GM12878 (cell line): Measurements from ENCODE around the gene MMP19. TPM values are rescaled to one million over a fixed set of nuclear protein-coding genes. Genes with fewer than 3 reads are reported as not detected.

Experiments used
- ATAC-seq: fragments of 200-7000 bp; cut with Tn5 transposase; 3 replicates; pipeline ENCODE4 v1.9.1; 2020; ENCODE audit warnings: mild to moderate bottlenecking, moderate library complexity
- BruUV-seq: library from RNA; stranded (reverse); fragments of 400-500 nt; replicated peaks from 2 replicates; lab custom pipeline; 2021; lab: Mats Ljungman, UMichigan
- CTCF ChIA-PET: fragments of 300-600 bp; sonication (Branson Sonifier 250); formaldehyde crosslinking; extraction: SDS; loops from one replicate; lab custom pipeline; 2021; ENCODE audit warnings: inconsistent platforms; lab: Yijun Ruan, JAX
- POLR2A ChIA-PET: fragments of 350-600 bp; formaldehyde crosslinking; extraction: SDS; loops from one replicate; lab custom pipeline; 2021; ENCODE audit warnings: inconsistent platforms; lab: Charles Lee
- RAD21 ChIA-PET: fragments of 300-600 bp; sonication (Branson Sonifier 250); formaldehyde crosslinking; loops from one replicate; lab custom pipeline; 2023; ENCODE audit warnings: antibody characterized with exemption; ENCODE audit not compliant: unreplicated experiment; lab: Charles Lee
- SMC1A ChIA-PET: fragments of 300-600 bp; sonication (Branson Sonifier 250); formaldehyde crosslinking; loops from one replicate; lab custom pipeline; 2023; ENCODE audit not compliant: unreplicated experiment, uncharacterized antibody; lab: Charles Lee
- DNase-seq: peaks from one replicate; pipeline ENCODE4 v3.0.0-alpha.2; 2011; ENCODE audit warnings: low read depth, low spot score
- FAIRE-seq: peaks from 3 replicates; lab custom pipeline; 2011; peaks lifted over from hg19 to GRCh38; lab: Jason Lieb, UNC
- H2AFZ ChIP-seq: 2 replicates; pipeline ENCODE4 v1.6.0; 2011; ENCODE audit warnings: low read depth, low read length, control low read depth; ENCODE audit not compliant: control insufficient read depth
- H3K27ac ChIP-seq: 2 replicates; pipeline ENCODE4 v1.5.1; 2011; ENCODE audit warnings: control low read depth; ENCODE audit not compliant: control insufficient read depth, insufficient read depth
- H3K27me3 ChIP-seq, 2 experiments: replicated peaks in 1 of 2; 2 replicates each; pipeline versions ENCODE4 v1.6.0 to v1.6.1; 2011; ENCODE audit warnings: low read length in 1 of 2; ENCODE audit not compliant: control insufficient read depth in 2 of 2, insufficient read depth in 2 of 2
- H3K36me3 ChIP-seq, 2 experiments: 2 replicates each; pipeline ENCODE4 v1.5.1; 2011; ENCODE audit warnings: low read length in 1 of 2; ENCODE audit not compliant: control insufficient read depth in 2 of 2, insufficient read depth in 2 of 2
- H3K4me1 ChIP-seq: 2 replicates; pipeline ENCODE4 v1.6.1; 2011; ENCODE audit warnings: mild to moderate bottlenecking, low read length, moderate library complexity, mixed read lengths; ENCODE audit not compliant: control insufficient read depth, insufficient read depth
- H3K4me2 ChIP-seq: 2 replicates; pipeline ENCODE4 v1.6.0; 2011; ENCODE audit warnings: control low read depth; ENCODE audit not compliant: control insufficient read depth, insufficient read depth
- H3K4me3 ChIP-seq: fragments of 200-600 bp; sonication (generic); 2 replicates; pipeline ENCODE4 v1.5.1; 2016
- H3K79me2 ChIP-seq: 2 replicates; pipeline ENCODE4 v1.6.0; 2011; ENCODE audit warnings: low read length; ENCODE audit not compliant: control insufficient read depth, insufficient read depth
- H3K9ac ChIP-seq: 2 replicates; pipeline ENCODE4 v1.8.0; 2011; ENCODE audit warnings: low read length, control low read depth, mixed read lengths; ENCODE audit not compliant: control insufficient read depth, insufficient read depth
- H3K9me3 ChIP-seq: replicated peaks from 3 replicates; pipeline ENCODE4 v1.5.1; 2011; ENCODE audit warnings: mild to moderate bottlenecking, low read length; ENCODE audit not compliant: control insufficient read depth, insufficient read depth
- H4K20me1 ChIP-seq: 2 replicates; pipeline ENCODE4 v1.6.0; 2011; ENCODE audit not compliant: control insufficient read depth, insufficient read depth
- ATF7 ChIP-seq: fragments of 450-650 bp; IDR thresholded peaks from 2 replicates; pipeline ENCODE4 v1.6.1; 2016; ENCODE audit warnings: low read depth, mild to moderate bottlenecking
- BHLHE40 ChIP-seq, 2 experiments: fragments of 450-650 bp in 1 of 2; IDR thresholded peaks; 2 replicates each; pipeline ENCODE4 v1.6.1; 2011 to 2017; ENCODE audit warnings: low read depth in 2 of 2, borderline replicate concordance in 1 of 2, improper control_type of control experiment in 1 of 2, low read length in 1 of 2, mild to moderate bottlenecking in 1 of 2
- CEBPZ ChIP-seq: fragments of 150-350 bp; IDR thresholded peaks from 2 replicates; pipeline ENCODE4 v1.6.1; 2016; ENCODE audit warnings: low read depth, low read length
- CHD1 ChIP-seq: IDR thresholded peaks from 2 replicates; pipeline ENCODE4 v1.6.1; 2012; ENCODE audit warnings: low read depth, low read length, improper control_type of control experiment
- E2F8 ChIP-seq: fragments of 450-650 bp; IDR thresholded peaks from 2 replicates; pipeline ENCODE4 v1.6.1; 2018; ENCODE audit warnings: mild to moderate bottlenecking, low read depth, moderate library complexity; ENCODE audit not compliant: partially characterized antibody
- ESRRA ChIP-seq: IDR thresholded peaks from 2 replicates; pipeline ENCODE4 v1.6.1; 2012; ENCODE audit warnings: mild to moderate bottlenecking, low read length, improper control_type of control experiment
- IRF5 ChIP-seq: fragments of 450-650 bp; IDR thresholded peaks from 2 replicates; pipeline ENCODE4 v1.6.1; 2017; ENCODE audit warnings: borderline replicate concordance
- PAX8 ChIP-seq: fragments of 450-650 bp; IDR thresholded peaks from 2 replicates; pipeline ENCODE4 v1.6.1; 2017; ENCODE audit warnings: mild to moderate bottlenecking, moderate library complexity
- POLR2A ChIP-seq: IDR thresholded peaks from 2 replicates; pipeline ENCODE4 v1.6.1; 2011; ENCODE audit warnings: low read depth, mild to moderate bottlenecking, low read length
- SRF ChIP-seq, 2 experiments: IDR thresholded peaks; 2 replicates each; pipeline ENCODE4 v1.6.1; 2011; ENCODE audit warnings: low read depth in 2 of 2, low read length in 2 of 2, mild to moderate bottlenecking in 1 of 2, moderate library complexity in 1 of 2
- ZNF592 ChIP-seq: fragments of 450-650 bp; IDR thresholded peaks from 2 replicates; pipeline ENCODE4 v1.6.1; 2017; ENCODE audit warnings: mild to moderate bottlenecking, moderate library complexity
- in situ Hi-C: fragments of 300-500 bp; cut with MboI; formaldehyde crosslinking; loops from 9 replicates; pipeline ENCODE4 v1.14.3; 2018; ENCODE audit warnings: mixed read lengths
- intact Hi-C: fragments of 100-400 bp; cut with micrococcal nuclease; formaldehyde crosslinking; loops from one replicate; pipeline ENCODE4 v1.14.2; 2022; ENCODE audit not compliant: unreplicated experiment
- polyA plus RNA-seq, 11 experiments: library from polyadenylated mRNA; depleted of rRNA in 4 of 11; unstranded in 6 of 11; stranded (reverse) in 5 of 11; fragments of >200 nt; fragmentation: Nextera tagmentation in 4 of 11; fragmentation: Illumina TruSeq in 1 of 11; extraction: Ambion mirVana in 4 of 11; extraction: Trizol in 1 of 11; gene quantifications; 1 replicate in 1 of 11; 2 replicates in 10 of 11; pipeline versions ENCODE4 v1.2.1 to v1.2.3, GENCODE V29; 2011 to 2016; ENCODE audit warnings: inconsistent platforms in 2 of 11, missing spikeins in 2 of 11, low read depth in 1 of 11
- total RNA-seq, 4 experiments: library from RNA; depleted of rRNA in 3 of 4; stranded (reverse); fragments of >200 nt in 3 of 4; fragmentation: Illumina TruSeq in 1 of 4; extraction: Trizol in 1 of 4; gene quantifications; 2 replicates each; pipeline versions ENCODE4 v1.2.1 to v1.2.3, GENCODE V29; 2013 to 2021

Gene MMP19
- total and polyA plus RNA-seq, 10 of the 15 experiments (the other 5 are each of a cell fraction or from before 2014, with no cell fraction given), result 0.03 to 0.04 (median 0.04) TPM; not detected in 7

- BruUV-seq, result no TSS peak
- TF ChIP-seq SRF (IDR thresholded peaks at IDR 0.05; ENCODE audit: low read depth in 2 of 2, low read length in 2 of 2) (no peak), ZNF592 (no peak), IRF5 (no peak), CHD1 (no peak), BHLHE40 (IDR thresholded peaks at IDR 0.05; ENCODE audit: borderline replicate concordance in 1 of 2, low read depth in 2 of 2, low read length in 1 of 2) (no peak), POLR2A (no peak), ATF7 (no peak), ESRRA (no peak), E2F8 (no peak), CEBPZ (no peak), PAX8 (no peak)
Observed at GRCh38 chr12:55877824-55878223, 35.1 kb upstream of the MMP19 start.

More at GRCh38 chr12:55877824-55878223, 35.1 kb upstream of the MMP19 start:
- H3K9me3 ChIP-seq, result no peaks in the 10 kb centered on the region; the same call in none of the 3 replicates
- intact Hi-C loops (no loop called here), in situ Hi-C loops (no loop called here)
- H3K4me3 ChIP-seq, result no peak overlapping the region
- no peaks in the 10 kb centered on the region for H3K27me3 ChIP-seq
- no peak overlapping the region for H2AFZ ChIP-seq
- FAIRE-seq, result peak; percentile 41
- no peaks in the 10 kb centered on the region for H3K79me2 ChIP-seq
- SMC1A ChIA-PET, result no interaction called here
- no peak overlapping the region for H3K4me2 ChIP-seq
- DNase-seq, result no peak
- POLR2A ChIA-PET, result interaction anchor here (0.8 to 1.1 kb wide), 2 partner anchors 30 to 38 kb away, joined by 4 read pairs; no protein-coding TSS in a partner anchor
- no peaks in the 10 kb centered on the region for H3K36me3 ChIP-seq
- no peak overlapping the region for H3K27ac ChIP-seq
- no peak for ATAC-seq
- H4K20me1 ChIP-seq, result no peaks in the 10 kb centered on the region
- H3K9ac ChIP-seq, result no peak overlapping the region
- CTCF ChIA-PET, result interaction anchor here (0.5 to 1.7 kb wide), 2 partner anchors 48 to 318 kb away, joined by 3 read pairs; partner anchors contain the start of gene DNAJC14
- no peaks in the 10 kb centered on the region for H3K4me1 ChIP-seq
- RAD21 ChIA-PET, result interaction anchor here (1.2 kb wide), 1 partner anchor 139 kb away, joined by 3 read pairs; no protein-coding TSS in a partner anchor
